Islet of Langerhans (tissue), 1 donor: ENCODE results near the gene TIRAP.
"Not testable (repeated sequence)": the region's sequence is repeated elsewhere in the genome, so short reads cannot be mapped to it uniquely, and the experiment has no call there.

Source experiments
- FAIRE-seq: peaks from one replicate; lab custom pipeline; 2011; peaks lifted over from hg19 to GRCh38; lab: Jason Lieb, UNC

TIRAP gene, protein sequence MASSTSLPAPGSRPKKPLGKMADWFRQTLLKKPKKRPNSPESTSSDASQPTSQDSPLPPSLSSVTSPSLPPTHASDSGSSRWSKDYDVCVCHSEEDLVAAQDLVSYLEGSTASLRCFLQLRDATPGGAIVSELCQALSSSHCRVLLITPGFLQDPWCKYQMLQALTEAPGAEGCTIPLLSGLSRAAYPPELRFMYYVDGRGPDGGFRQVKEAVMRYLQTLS

DNA sequence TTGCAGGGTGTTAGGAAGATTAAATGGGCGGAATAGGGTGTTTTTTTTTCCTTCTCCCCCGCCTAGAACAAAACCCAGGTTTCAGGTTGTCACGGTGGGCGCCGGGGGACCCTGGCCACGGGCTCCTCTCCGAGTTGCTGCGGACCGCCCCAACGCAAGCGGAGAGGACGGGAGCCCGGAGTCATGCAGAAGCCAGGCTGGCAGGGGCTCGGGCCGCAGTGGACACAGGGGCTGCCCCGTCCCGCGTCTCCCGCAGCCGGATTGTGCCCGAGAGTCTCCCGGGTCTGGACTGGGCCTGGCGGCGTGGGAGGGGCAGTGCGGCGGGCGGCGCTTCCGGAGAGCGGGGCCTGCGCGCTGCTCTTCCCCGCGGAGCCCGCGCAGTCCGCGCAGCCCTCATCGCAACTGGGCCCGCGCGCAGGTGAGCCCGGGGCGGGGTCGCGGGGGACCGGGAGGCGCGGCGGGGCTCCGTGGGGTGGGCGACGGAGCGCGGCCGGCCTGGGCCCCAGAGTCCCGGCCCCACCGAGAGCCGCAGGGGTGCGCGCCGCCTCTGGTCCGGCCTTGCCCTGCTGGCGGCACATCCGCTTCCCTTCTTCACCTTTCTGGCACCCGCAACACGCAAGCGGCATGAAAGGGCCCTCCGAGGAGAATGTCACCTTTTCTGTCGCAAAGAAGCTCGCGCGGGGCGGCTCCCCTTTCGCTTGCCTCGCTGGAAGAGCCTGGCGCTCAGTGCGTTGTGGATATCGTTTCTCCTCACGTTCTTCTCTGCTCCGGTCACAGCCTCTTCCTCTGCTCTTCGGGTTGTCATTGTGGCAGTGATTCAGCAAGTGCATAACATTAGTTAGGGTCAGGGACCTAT, at the start of gene TIRAP:
Gene TIRAP (plus strand): TSS at position 358 of the 856 bp plus-strand sequence. CDS start 7,802 bp downstream, outside the sequence.
- FAIRE-seq, result no peak

DNA sequence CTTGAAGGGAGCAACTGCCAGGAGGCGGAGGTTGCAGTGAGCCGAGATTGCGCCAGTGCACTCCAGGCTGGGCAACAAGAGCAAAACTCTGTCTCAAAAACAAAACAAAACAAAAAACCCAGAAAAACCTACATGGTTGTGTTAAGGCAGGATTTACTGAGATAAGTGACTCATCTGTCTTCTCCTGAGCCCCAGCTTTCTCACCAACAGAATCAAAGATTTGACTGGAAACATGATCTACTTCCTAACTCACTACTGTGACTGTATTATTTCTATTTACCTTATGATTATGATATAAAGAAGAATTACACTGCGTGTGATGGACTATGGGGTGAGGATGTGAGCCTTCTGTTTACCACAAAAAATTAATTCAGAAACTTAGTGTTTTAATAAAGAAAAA, 49.5 kb upstream of the TIRAP start:
- FAIRE-seq, result no peak

DNA sequence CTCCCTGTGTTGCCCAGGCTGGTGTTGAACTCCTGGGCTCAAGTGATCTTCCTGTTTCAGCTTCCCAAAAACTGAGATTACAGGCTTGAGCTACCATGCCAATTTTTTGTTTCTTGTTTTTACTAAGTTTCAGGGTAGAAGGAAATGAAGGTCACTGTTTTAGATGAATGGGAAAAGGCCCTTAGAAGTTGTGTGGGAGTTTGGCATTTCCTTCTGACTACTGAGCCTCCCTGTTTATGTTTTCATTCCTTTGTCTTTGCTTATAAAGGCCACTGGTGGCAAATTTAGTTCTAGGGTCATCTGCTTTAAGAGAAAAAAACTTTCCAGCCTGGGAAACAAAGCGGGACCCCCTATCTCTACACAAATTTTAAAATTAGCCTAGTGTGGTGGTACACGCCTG, 36.3 kb upstream of the TIRAP start:
- no peak for FAIRE-seq

DNA sequence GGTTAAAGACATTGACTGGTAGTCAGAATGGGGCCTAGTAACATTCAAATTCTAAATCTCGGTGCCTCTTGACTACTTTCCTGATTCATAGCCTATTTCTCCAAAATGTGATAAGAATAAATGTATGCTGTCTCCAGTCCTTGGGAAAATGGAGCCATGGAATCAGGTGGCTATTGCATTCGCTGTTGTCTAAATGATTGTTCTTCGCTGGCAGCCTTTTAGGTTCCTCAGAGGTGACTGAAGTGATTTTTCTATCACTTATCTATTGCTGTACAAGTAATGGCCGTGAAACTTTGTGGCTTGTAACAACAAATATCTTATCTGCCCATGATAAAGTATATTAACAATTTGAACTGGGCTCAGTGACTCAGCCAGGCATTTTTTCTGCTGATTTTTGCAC, 29.6 kb upstream of the TIRAP start:
- no peak for FAIRE-seq

DNA sequence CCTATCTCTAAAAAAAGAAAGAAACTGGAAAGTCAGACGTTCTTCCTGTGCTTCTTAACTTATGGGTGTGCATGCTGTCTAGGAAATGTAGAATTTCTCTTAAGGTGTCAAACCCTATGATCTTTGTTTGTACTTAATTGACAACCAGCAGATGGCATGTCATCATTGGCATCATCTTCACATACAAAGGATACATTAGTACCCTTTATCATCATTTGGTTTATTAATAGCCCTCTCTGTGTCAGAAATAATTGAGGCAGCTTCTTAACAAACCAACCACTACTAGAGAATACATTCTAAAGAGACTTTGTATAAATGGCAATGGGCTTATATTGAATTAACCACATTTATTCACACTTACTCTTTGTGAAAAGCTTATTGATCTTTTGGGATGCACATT, 28.1 kb upstream of the TIRAP start:
- no peak for FAIRE-seq

DNA sequence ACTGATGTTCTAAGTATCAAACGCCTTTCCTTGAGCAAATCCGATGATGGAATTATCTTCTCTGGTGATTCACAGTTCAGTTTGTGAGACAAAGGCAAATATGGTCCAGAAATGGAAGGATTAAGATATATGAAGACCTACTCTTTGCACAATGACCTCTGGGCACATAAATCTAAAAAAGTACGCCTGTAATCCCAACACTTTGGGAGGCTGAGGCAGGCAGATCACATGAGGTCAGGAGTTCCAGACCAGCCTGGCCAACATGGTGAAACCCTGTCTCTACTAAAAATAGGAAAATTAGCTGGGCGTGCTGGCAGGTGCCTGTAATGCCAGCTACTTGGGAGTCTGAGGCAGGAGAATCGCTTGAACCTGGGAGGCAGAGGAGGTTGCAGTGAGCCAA, 27.4 kb upstream of the TIRAP start:
- not testable (repeated sequence) for FAIRE-seq

DNA sequence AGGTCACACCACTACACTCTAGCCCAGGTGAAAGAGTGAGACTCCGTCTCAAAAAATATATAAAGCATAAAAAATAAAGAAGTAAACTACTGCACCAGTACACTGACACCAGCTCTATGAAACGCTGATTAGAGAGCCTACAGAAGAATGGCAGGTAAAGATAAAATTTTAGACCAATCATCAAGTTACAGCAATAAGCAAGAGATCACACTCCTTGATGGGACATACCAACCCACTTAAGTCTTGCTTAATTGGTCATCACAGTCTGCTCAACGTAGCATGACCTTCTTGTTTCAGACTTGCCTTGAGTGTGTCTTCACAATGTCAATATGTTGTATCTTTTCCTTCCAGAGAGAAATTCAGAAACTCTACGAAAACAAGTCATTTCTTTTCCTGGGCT, 26.7 kb upstream of the TIRAP start:
- FAIRE-seq, result no peak

DNA sequence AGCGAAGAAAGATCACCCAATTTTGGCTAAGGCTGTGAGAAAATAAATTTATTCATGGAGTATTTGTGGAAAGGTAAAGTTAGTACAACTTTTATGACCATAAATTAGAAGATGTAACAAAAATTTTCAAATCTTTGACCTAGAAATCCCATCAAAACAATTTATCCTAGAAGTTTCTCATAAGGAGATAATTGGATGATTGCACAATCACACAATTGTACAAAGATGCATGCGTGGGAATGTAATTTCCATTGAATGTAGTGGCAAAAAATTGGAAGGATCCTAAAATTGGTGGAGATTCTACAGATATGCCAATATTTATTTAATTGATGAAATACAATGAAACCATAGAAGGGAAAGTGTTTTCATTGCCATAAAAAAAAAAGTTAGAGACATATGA, 25.7 kb upstream of the TIRAP start:
- peak; percentile 56 for FAIRE-seq

DNA sequence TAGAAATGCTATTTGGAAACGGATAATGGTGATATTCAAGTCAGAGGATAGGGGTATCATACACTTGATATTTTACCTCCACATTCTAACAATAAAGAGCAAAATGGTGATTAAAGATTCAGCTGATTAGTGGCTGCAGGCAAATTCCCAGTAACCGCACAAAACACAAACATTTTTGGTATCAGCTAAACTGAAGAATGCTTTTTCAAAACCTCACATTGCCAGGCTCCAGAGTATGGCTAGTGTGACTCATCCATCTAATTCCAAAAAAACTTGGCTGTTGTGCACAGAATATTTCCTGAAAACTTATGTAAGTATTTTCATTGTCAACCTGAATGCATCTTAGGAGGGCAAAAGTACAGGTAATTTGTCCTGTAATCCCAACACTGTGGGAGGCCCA, 25.1 kb upstream of the TIRAP start:
- no peak for FAIRE-seq

DNA sequence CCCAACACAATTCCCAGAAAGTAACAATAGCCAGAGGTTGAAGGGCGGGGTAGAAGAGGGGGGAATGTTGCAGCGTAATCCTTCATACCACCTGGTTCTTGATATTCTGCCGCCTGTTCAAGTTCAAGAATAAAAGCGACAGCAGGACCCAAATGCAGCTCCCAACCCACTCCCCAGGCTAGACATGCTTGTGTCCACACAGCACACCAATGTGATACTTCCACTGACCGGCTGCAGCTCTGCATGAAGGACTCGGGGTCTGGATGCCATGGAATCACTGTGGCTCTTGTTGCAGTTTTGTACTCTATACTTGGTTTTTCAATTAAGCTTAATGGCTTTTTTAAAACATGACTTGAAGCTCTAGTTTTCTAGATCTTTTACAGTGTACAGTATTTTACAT, 20.7 kb upstream of the TIRAP start:
- no peak for FAIRE-seq

DNA sequence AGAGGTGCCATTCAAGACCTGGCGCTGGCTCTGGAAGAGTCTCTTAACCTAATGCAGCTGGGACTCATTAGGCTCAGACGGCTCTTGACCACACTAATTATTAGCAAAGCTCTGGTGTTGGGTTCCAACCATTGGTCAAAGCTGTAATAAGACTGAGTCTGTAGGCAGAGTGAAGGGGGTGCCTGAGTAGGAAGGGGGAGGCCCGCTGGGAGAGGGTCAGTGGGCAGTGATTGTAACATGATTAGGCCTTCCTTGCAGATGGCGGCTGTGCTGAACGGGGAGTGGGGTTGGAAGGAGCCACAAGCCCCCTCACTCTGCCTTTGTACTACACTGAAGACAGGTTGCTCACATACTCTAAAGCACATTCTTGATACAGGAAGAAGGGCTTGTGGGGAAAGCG, 19.4 kb upstream of the TIRAP start:
- FAIRE-seq, result no peak

DNA sequence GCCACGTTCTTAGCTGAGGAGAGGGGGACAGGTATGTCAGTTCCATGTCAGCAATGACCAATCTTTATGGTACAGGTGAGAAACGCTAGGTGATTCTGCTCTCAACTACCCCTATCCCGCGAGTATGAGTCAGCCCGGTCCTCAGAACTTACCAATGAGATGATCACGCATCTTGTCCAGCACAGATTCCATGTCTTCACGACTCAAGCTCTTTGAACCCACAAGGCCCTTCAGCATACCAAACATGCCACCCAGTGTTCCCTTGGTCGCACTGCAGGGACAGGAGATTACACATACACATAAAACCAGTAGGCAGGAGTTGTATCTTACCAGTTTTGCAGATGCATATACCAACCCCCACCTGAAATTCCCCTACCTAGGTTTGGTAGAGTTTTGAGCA, 17.1 kb upstream of the TIRAP start:
- no peak for FAIRE-seq

DNA sequence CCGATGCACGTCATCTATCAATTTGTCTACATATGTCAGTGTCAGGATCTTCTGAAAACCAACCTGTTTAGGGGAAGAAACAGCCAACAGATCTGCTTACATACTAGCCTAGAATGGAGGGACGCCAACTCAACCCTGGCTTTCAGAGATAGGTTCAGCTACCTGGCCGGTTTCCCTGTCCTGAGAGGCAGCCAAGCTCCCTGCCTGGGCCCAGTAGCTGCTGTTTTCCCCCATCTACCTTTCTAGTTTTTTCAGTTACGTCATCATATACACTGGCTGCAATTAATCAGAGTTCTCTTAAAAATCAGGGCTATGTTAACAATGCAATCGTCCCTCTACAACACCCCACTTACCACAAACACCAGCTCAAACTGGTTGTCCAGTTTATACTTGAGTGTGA, 15.2 kb upstream of the TIRAP start:
- FAIRE-seq, result no peak

DNA sequence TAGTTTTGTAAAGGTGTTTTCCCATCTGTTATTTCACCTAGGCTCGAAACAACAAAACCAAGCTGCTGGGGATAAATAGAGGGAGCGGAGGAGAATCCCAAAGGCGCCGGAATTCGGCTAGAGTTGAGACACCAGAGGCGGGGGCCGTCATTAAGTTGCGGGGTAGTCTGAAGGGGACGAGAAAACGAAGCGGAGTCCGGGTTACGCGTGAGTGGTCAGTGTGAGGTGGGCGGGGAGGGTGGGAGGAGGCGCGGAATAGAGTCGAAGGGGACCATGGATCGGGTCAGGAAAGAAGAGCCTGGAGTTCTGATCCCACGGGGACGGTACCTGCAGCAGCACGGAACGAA, 14.6 kb upstream of the TIRAP start:
- no peak for FAIRE-seq

DNA sequence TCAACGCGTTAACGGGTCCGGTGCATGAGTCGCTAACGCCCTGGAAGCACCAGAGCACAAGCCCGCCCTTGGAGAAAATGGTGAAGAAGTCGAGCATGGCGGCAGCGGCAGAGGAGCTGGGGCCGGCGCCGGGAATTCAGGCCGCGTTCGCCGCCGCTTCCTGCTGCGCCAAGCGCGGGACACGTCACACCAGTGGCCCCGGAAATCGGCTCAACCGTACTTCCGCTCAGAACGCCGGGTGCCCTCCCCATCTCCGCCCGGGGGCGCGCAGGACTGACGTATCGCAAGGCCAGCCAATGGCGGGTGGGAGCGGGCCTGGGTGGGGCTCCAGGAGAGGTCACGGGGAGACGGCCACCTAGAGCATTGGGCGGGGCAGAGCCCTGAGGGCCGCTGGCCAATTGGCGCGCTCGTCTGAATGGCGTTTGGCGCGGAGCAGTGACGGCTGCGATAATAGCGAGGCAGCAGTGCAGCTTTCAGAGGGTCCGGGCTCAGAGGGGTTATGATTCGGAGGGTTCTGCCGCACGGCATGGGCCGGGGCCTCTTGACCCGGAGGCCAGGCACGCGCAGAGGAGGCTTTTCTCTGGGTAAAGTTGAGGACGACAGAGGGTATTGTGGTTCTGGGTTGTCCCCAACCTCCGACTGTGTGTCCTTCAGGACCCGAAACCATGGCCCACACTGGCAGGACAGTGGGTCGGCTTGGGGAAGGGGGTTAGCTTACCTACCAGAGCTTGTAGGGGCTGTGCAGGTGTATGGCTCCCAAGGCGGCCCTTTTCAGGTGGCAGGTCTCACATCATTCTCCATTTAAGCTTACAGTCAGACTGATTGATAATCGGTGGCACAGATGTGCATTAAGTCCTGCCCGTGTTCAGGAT, 13.9 kb upstream of the TIRAP start, which contains the start of the genes FOXRED1 and SRPRA:
Gene FOXRED1 (plus strand): TSS at position 447 of the 872 bp plus-strand sequence. CDS start 53 bp downstream, at position 500.
Gene SRPRA (minus strand): TSS at position 188 of the 872 bp plus-strand sequence. CDS start 91 bp downstream, at position 97.
- no peak for FAIRE-seq

DNA sequence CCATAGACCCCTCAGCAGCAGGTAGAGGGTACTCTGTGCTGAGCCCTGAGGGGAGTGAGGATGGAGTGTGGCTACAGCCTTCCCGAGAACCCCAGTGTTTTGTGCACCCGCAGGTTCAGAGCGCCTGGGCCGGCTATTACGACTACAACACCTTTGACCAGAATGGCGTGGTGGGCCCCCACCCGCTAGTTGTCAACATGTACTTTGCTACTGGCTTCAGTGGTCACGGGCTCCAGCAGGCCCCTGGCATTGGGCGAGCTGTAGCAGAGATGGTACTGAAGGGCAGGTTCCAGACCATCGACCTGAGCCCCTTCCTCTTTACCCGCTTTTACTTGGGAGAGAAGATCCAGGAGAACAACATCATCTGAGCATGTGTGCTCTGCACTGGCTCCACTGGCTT, 5.6 kb upstream of the TIRAP start:
- no peak for FAIRE-seq

DNA sequence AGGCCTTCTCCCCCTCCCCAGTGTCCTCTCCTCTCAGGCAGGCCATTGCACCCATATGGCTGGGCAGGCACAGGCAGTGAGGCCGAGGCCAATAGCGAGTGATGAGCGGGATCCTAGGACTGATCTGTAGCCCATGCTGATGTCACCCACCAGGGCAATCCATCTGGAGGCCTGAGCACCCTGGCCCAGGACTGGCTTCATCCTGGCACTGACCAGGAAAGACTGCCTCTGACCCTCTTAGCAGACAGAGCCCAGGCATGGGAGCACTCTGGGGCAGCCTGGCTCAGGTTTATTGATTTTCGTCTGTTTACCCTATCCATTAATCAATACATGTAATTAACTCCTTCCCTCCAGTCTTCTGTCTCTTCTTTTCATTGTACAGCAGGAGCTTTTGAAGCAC, 5.1 kb upstream of the TIRAP start:
- FAIRE-seq, result no peak

DNA sequence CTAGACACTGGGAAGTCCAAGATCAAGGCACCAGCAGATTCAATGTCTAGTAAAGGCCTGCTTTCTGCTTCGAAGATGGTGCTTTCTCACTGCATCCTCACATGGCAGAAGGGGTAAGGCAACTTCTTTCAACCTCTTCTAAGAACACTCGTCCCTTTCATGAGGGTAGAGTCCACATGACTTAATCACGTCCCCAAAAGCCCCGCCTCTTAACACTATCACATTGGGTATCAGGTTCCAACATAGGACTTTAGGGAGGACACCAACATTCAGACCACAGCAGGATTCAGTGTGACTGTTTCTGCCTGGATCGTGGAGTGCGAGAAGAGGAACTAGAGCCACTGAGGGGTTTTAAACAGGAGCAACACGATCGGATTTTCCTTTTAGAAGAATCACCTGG, 3.7 kb upstream of the TIRAP start:
- FAIRE-seq, result no peak

DNA sequence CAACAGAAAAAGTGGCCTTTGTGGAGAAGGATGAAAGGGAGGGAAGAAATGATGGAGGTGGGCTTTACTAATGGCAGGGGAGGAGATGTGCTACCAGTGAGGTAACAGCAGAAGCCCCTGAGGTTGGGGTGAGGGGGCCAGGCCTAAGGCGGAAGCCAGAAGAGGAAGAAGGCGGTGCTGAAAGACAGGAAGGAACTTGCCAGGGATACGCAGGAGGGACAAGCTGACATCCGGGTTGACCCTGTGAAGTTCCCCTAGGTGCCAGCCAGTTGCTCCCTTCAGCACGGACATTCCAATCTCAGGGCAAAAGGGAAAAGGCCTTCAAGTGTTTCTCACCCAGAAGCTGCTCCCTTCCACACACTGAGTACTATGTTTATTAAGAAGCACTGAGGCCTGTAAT, 2.3 kb upstream of the TIRAP start:
- no peak for FAIRE-seq

DNA sequence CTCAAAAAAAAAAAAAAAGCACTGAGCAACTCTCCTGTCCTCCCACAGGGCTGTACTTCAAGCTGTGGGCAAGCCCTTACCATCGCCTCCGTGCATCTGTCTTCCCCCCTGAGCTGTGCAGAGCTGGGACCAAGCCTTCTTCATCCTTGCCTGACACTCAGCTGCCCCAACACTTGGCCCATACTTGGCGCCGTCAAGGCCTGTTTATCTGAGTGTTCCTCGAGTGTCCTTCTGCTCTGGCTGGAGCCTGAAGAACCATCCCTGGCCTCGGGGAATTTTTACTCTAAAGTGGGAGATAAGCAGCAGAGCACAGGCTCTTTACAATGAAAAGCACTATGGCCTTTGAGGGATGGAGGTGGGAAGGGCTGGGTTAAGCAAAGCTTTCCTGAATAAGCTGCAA, 1.6 kb upstream of the TIRAP start:
- no peak for FAIRE-seq

DNA sequence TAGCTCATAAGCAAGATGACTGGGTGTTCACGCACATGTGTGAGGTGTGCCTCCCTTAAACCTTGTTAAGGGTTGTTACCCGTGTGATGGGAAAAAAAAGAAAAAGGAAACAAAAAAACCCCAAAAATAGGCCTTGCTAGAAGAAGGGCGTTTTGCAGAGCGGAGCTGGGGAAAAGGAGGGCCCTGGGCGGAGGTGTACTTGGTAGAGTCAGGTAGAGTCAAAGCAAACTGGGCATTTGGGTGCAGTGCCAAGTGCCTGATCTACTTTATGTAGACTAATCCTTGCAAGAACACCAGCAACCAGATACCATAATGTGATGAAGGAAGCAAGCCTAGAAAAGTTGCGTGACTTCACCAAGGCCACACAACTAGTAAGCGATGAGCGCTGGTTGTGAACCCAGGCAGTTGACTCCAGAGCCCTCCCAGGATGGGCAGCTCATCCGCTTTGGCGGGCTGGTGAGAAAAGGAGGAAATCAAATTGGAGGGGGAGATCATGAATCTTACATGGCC, 1.2 kb upstream of the TIRAP start:
- no peak for FAIRE-seq

DNA sequence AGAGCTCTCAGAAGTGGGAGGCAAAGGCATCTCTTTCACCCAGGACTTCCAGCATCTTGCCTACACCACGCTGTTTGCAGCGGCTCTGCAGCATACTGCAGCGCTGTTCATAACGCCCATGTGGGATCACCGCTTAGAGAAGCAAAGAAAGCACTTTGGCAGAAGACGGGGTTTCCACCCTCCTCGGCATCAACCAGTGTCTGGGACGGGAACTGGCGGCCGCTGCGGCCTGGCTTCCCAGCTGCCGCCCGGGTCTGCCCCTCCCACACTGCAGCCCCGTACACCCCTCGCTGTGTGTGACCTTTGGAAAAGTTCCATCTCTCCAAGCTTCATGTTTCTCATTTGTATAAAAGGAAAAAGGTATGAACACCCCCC, 545 bp upstream of the TIRAP start:
- no peak for FAIRE-seq

DNA sequence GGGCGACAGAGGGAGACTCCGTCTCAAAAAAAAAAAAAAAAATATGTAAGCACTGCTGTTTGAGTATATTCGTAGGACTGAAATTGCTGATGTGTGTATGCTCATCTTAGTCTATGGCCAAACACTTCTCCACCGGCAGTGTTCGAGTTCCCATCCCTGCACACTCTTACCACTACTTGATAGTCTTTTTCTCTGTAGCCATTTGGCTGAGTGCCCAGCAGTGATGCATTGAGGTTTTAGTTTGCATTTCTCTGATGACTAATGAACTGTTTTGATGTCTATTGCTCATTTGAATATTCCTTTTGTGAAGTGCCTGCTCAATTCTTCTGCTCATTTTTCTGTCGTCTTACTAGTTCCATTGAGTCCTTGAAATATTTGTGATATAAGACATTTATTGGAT, 1.9 kb downstream of the TIRAP start:
- peak; percentile 60 for FAIRE-seq
